ENCODE data around the gene SCRN1.

Gene SCRN1

GRCh38 chr7:30003098-30003497 is 13.5 kb upstream of the SCRN1 start:
- DNase-seq = no peak

- no peak for DNase-seq
Observed at GRCh38 chr7:30001998-30002397, 12.4 kb upstream of the SCRN1 start.

- no peak for DNase-seq
Observed at GRCh38 chr7:29998489-29998888, 8.9 kb upstream of the SCRN1 start.

GRCh38 chr7:29996321-29996720 is 6.7 kb upstream of the SCRN1 start:
- DNase-seq = no peak

GRCh38 chr7:29995652-29996051 is 6.1 kb upstream of the SCRN1 start:
- no peak for DNase-seq

- no peak for DNase-seq
Observed at GRCh38 chr7:29993140-29993539, 3.5 kb upstream of the SCRN1 start.

- no peak for DNase-seq
Observed at GRCh38 chr7:29991937-29992336, 2.3 kb upstream of the SCRN1 start.

GRCh38 chr7:29990931-29991330 is 1.3 kb upstream of the SCRN1 start:
- DNase-seq = no peak

- peak; percentile 3 for DNase-seq
Observed at GRCh38 chr7:29988424-29989256, 961 bp downstream of the SCRN1 start.

GRCh38 chr7:29987811-29988317 is 1.7 kb downstream of the SCRN1 start:
- no peak for DNase-seq

GRCh38 chr7:29987083-29987482 is 2.5 kb downstream of the SCRN1 start:
- no peak for DNase-seq

- no peak for DNase-seq
Observed at GRCh38 chr7:29980151-29980550, 9.4 kb downstream of the SCRN1 start.

GRCh38 chr7:29977886-29978651 is 11.5 kb downstream of the SCRN1 start:
- DNase-seq = no peak

GRCh38 chr7:29976673-29977415 is 12.8 kb downstream of the SCRN1 start:
- DNase-seq = no peak

GRCh38 chr7:29976266-29976665 is 13.3 kb downstream of the SCRN1 start:
- no peak for DNase-seq

- no peak for DNase-seq
Observed at GRCh38 chr7:29975561-29975960, 14.0 kb downstream of the SCRN1 start.

- DNase-seq = no peak
Observed at GRCh38 chr7:29974286-29974685, 15.3 kb downstream of the SCRN1 start.

GRCh38 chr7:29972315-29972669 is 17.3 kb downstream of the SCRN1 start:
- DNase-seq = no peak

- DNase-seq = no peak
Observed at GRCh38 chr7:29971566-29972314, 17.9 kb downstream of the SCRN1 start.

- DNase-seq = no peak
Observed at GRCh38 chr7:29970158-29970557, 19.4 kb downstream of the SCRN1 start.

- DNase-seq = no peak
Observed at GRCh38 chr7:29969738-29970137, 19.9 kb downstream of the SCRN1 start.

- no peak for DNase-seq
Observed at GRCh38 chr7:29968683-29969395, 20.8 kb downstream of the SCRN1 start.

Measured in activated effector memory CD4-positive, alpha-beta T cell treated with Interleukin-2 at 50 U/mL for 16 hours (primary cell).